ENCODE results near the gene RHBDF1. TPM values are rescaled to one million over a fixed set of nuclear protein-coding genes. Genes with fewer than 3 reads are reported as not detected.

RHBDF1 gene
- total RNA-seq, 1 donor from 2014 or later: 86.9 TPM

DNA sequence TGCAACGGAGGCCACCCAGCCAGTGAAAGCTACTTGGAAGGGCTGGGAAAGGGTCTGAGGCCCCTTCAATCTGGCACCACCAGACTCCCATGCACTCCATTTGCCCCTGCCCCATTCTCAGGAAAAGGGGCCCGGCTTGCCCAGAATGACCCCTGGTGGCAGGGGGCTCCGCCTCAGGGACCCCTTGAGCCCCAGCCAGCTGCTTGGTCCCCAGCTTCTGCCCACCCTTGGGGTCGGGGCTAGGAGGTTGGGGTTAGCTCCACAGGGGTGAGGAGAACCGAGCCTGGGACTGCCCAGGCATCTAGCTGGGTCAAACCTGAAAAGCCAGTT is 1.3 kb downstream of the RHBDF1 start:
- H3K9me3 ChIP-seq: no peaks in the 10 kb centered on the region
- peaks cover 90% of the 10 kb centered on the region for H3K4me1 ChIP-seq
- peak overlapping the region; percentile 73 to 81 for H3K4me3 ChIP-seq
- peak overlapping the region; percentile 92 for H3K27ac ChIP-seq
- no peaks in the 10 kb centered on the region for H3K27me3 ChIP-seq
- intact Hi-C loops (cut with DNase I): no loop called here
- TF ChIP-seq POLR2A (IDR thresholded peaks at IDR 0.05) (no peak), POLR2AphosphoS5 (IDR thresholded peaks at IDR 0.05; ENCODE audit: insufficient read depth in 1 of 2, low read depth in 1 of 2) (no peak), CTCF (IDR thresholded peaks at IDR 0.05) (no peak)
- no peaks in the 10 kb centered on the region for H3K36me3 ChIP-seq
- DNase-seq (ENCODE audit: extremely low spot score in 2 of 2): no peak

DNA sequence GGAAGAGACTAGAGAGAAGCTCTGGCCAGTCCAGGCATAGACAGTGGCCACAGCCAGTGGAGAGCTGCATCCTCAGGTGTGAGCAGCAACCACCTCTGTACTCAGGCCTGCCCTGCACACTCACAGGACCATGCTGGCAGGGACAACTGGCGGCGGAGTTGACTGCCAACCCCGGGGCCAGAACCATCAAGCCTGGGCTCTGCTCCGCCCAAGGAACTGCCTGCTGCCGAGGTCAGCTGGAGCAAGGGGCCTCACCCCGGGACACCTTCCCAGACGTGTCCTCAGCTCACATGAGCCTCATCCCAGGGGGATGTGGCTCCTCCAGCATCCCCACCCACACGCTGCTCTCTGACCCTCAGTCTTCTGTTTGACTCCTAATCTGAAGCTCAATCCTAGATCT is 3.2 kb downstream of the RHBDF1 start:
- Histone ChIP-seq H3K27ac (peak overlapping the region; percentile 92), H3K27me3 (no peaks in the 10 kb centered on the region), H3K9me3 (no peaks in the 10 kb centered on the region), H3K36me3 (peaks cover 0 to 6% of the 10 kb centered on the region in 2 donors), H3K4me1 (peaks cover 80% of the 10 kb centered on the region), H3K4me3 (no peak overlapping the region)
- intact Hi-C loops (cut with DNase I): no loop called here
- DNase-seq (ENCODE audit: extremely low spot score in 2 of 2): no peak
- TF ChIP-seq POLR2AphosphoS5 (IDR thresholded peaks at IDR 0.05; ENCODE audit: insufficient read depth in 1 of 2, low read depth in 1 of 2): no peak
- no peak for TF ChIP-seq POLR2A (IDR thresholded peaks at IDR 0.05)
- TF ChIP-seq CTCF (IDR thresholded peaks at IDR 0.05): no peak

- Histone ChIP-seq H3K27ac (peak overlapping the region; percentile 92), H3K9me3 (no peaks in the 10 kb centered on the region), H3K36me3 (peaks cover 0 to 17% of the 10 kb centered on the region in 2 donors), H3K4me3 (no peak overlapping the region), H3K4me1 (peaks cover 70% of the 10 kb centered on the region), H3K27me3 (no peaks in the 10 kb centered on the region)
- peak in 1 of 2 donors; percentile 37 for TF ChIP-seq POLR2AphosphoS5 (IDR thresholded peaks at IDR 0.05; ENCODE audit: insufficient read depth in 1 of 2, low read depth in 1 of 2)
- no peak for TF ChIP-seq CTCF (IDR thresholded peaks at IDR 0.05)
- intact Hi-C loops (cut with DNase I): no loop called here
- DNase-seq (ENCODE audit: extremely low spot score in 2 of 2): no peak
These were observed 4.3 kb downstream of the RHBDF1 start for GRCh38 chr16:67884-68789.

DNA sequence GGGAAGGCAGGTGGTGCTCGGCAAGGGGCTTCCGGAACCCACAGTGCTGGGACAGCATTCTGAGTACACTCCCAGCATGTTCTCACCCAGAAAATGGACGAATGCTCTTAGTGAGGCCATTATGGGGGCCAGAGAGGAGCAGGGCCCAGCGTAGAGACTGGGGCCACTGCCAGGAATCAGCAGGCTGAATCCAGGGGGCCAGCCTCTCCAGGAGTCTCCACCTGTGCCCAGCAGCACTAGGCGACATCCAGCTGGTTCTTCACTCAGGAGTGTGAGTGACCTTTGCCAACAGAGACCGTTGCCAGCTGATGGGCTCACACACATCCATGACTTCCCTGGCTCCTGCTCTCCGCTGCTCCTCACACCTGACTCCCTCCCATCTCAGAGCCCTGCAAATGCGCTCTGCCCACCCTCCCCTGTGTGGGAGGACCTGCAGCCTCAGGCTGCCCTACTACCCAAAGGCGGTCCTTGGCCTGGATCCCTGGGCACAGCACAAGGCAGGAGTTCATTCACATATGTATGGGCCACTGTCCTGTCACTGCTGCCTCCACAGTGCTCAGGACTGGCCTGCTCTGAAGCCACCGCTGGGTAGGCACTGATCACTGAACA is 5.1 kb downstream of the RHBDF1 start:
- TF ChIP-seq CTCF (IDR thresholded peaks at IDR 0.05) (no peak), POLR2A (IDR thresholded peaks at IDR 0.05) (no peak), POLR2AphosphoS5 (IDR thresholded peaks at IDR 0.05; ENCODE audit: insufficient read depth in 1 of 2, low read depth in 1 of 2) (no peak)
- peak overlapping the region; percentile 92 for H3K27ac ChIP-seq
- H3K4me3 ChIP-seq: no peak overlapping the region
- intact Hi-C loops (cut with DNase I): no loop called here
- peaks cover 63% of the 10 kb centered on the region for H3K4me1 ChIP-seq
- DNase-seq (ENCODE audit: extremely low spot score in 2 of 2): no peak
- H3K36me3 ChIP-seq: peaks cover 0 to 25% of the 10 kb centered on the region in 2 donors
- no peaks in the 10 kb centered on the region for H3K27me3 ChIP-seq
- H3K9me3 ChIP-seq: no peaks in the 10 kb centered on the region
